Lung (tissue), 12 donors: Measurements from ENCODE around the gene KLRF1. TPM values are rescaled to one million over a fixed set of nuclear protein-coding genes. Genes with fewer than 3 reads are reported as not detected.
A peak's percentile ranks its signal among the peaks of the same experiment; 100 is the strongest.

Experiments
- ATAC-seq: fragments of 200-7000 bp; cut with Tn5 transposase; one replicate; pipeline ENCODE4 v1.9.1; 2020; ENCODE audit warnings: moderate number of reproducible peaks; ENCODE audit not compliant: insufficient read depth, low FRiP score
- DNase-seq, 3 donors: peaks; one replicate each; pipeline ENCODE4 v3.0.0-alpha.2; 2013 to 2017
- H3K27ac ChIP-seq, 2 donors: one replicate each; pipeline ENCODE4 v1.5.1; 2013; ENCODE audit warnings: mild to moderate bottlenecking in 2 of 2, moderate library complexity in 2 of 2, control low read depth in 1 of 2, inconsistent platforms in 1 of 2, low read depth in 1 of 2, low read length in 1 of 2
- H3K27me3 ChIP-seq, 3 donors: one replicate each; pipeline ENCODE4 v1.5.1; 2013; ENCODE audit warnings: low read length in 2 of 3; ENCODE audit not compliant: control insufficient read depth in 3 of 3, insufficient read depth in 3 of 3
- H3K36me3 ChIP-seq, 4 donors: one replicate each; pipeline ENCODE4 v1.5.1; 2013; ENCODE audit warnings: low read length in 4 of 4, mild to moderate bottlenecking in 1 of 4, moderate library complexity in 1 of 4; ENCODE audit not compliant: control insufficient read depth in 4 of 4, insufficient read depth in 4 of 4
- H3K4me1 ChIP-seq, 5 donors: one replicate each; pipeline ENCODE4 v1.5.1; 2013; ENCODE audit warnings: low read length in 5 of 5, mild to moderate bottlenecking in 2 of 5, moderate library complexity in 1 of 5; ENCODE audit not compliant: control insufficient read depth in 5 of 5, insufficient read depth in 5 of 5
- H3K4me3 ChIP-seq: one replicate; pipeline ENCODE4 v1.5.1; 2013; ENCODE audit warnings: mild to moderate bottlenecking, control low read depth, moderate library complexity
- H3K9ac ChIP-seq, 2 donors: one replicate each; pipeline ENCODE4 v1.5.1; 2013; ENCODE audit warnings: low read length in 2 of 2, control low read depth in 1 of 2; ENCODE audit not compliant: insufficient read depth in 1 of 2
- H3K9me3 ChIP-seq, 4 donors: one replicate each; pipeline ENCODE4 v1.5.1; 2013; ENCODE audit warnings: low read length in 3 of 4, mild to moderate bottlenecking in 1 of 4, moderate library complexity in 1 of 4; ENCODE audit not compliant: control insufficient read depth in 4 of 4, insufficient read depth in 3 of 4
- CTCF ChIP-seq: IDR thresholded peaks from 2 replicates; pipeline ENCODE4 v1.5.1; 2012; ENCODE audit warnings: mild to moderate bottlenecking; ENCODE audit errors: control extremely low read depth, extremely low read depth
- WGBS, 2 donors: extraction: QIAGEN DNeasy Blood & Tissue Kit; methylation state at CpG; one replicate each; pipeline ENCODE4 v1.1.7; 2013; 5-methylcytosine and 5-hydroxymethylcytosine counted together
- polyA plus RNA-seq, 2 donors: library from polyadenylated mRNA; stranded (reverse); fragments of 200-250 nt; gene quantifications; one replicate each; pipeline ENCODE4 v1.2.1, GENCODE V29; 2013
- total RNA-seq, 2 donors: library from RNA; depleted of rRNA in 1 of 2; stranded (reverse); fragments of >200 nt in 1 of 2; gene quantifications; one replicate each; pipeline ENCODE4 v1.2.1, GENCODE V29; 2014 to 2021
- donor health status: control.
- donor health status: control.
- donor health status: Bipolar disorder and iron deficiency.
- donor health status: healthy.
- donor health status: DM: yes; HTN: yes; CAD: no.

KLRF1 gene
- total and polyA plus RNA-seq, 4 donors = 1.1 to 2.2 (median 1.4) TPM

GRCh38 chr12:9809338-9809737, 17.9 kb upstream of the KLRF1 start:
- Histone ChIP-seq H3K4me1 (peaks cover 0 to 8% (median 0%) of the 10 kb centered on the region in 5 donors), H3K9me3 (no peaks in the 10 kb centered on the region), H3K4me3 (no peak overlapping the region), H3K9ac (no peak overlapping the region), H3K36me3 (no peaks in the 10 kb centered on the region), H3K27ac (no peak overlapping the region), H3K27me3 (no peaks in the 10 kb centered on the region)
- WGBS, 2 donors = 74 to 78% methylated on average over 4 of the region's 4 CpGs
- peak in 2 of 3 donors; percentile 37 to 49 for DNase-seq
- no peak for TF ChIP-seq CTCF
- no peak for ATAC-seq

GRCh38 chr12:9809866-9810265, 17.4 kb upstream of the KLRF1 start:
- ATAC-seq = no peak
- no peak overlapping the region for H3K9ac ChIP-seq
- DNase-seq = no peak
- H3K4me3 ChIP-seq = no peak overlapping the region
- no peaks in the 10 kb centered on the region for H3K9me3 ChIP-seq
- no peak for TF ChIP-seq CTCF
- H3K36me3 ChIP-seq = no peaks in the 10 kb centered on the region
- H3K27me3 ChIP-seq = no peaks in the 10 kb centered on the region
- no peak overlapping the region for H3K27ac ChIP-seq
- peaks cover 0 to 8% (median 0%) of the 10 kb centered on the region in 5 donors for H3K4me1 ChIP-seq

- DNase-seq (peak in 1 of 3 donors; percentile 28), ATAC-seq (no peak)
- Histone ChIP-seq H3K9ac (no peak overlapping the region), H3K27ac (no peak overlapping the region), H3K36me3 (no peaks in the 10 kb centered on the region), H3K4me3 (no peak overlapping the region), H3K27me3 (no peaks in the 10 kb centered on the region), H3K9me3 (no peaks in the 10 kb centered on the region), H3K4me1 (peaks cover 0 to 8% (median 0%) of the 10 kb centered on the region in 5 donors)
- TF ChIP-seq CTCF = no peak
- 31 to 42% methylated on average over 2 of the region's 2 CpGs for WGBS, 2 donors
Measured at GRCh38 chr12:9810671-9811070, 16.6 kb upstream of the KLRF1 start.

- Histone ChIP-seq H3K27me3 (no peaks in the 10 kb centered on the region), H3K4me1 (peaks cover 0 to 8% (median 0%) of the 10 kb centered on the region in 5 donors), H3K9me3 (no peaks in the 10 kb centered on the region), H3K36me3 (no peaks in the 10 kb centered on the region), H3K27ac (no peak overlapping the region), H3K9ac (no peak overlapping the region), H3K4me3 (no peak overlapping the region)
- no peak for TF ChIP-seq CTCF
- DNase-seq (no peak), ATAC-seq (no peak)
- 80 to 88% methylated on average over 5 of the region's 5 CpGs for WGBS, 2 donors
Measured at GRCh38 chr12:9811621-9812020, 15.7 kb upstream of the KLRF1 start.
